Astrocyte (in vitro differentiated cells and primary cell): Measurements from ENCODE around the gene PITPNM3. TPM values are rescaled to one million over a fixed set of nuclear protein-coding genes. Genes with fewer than 3 reads are reported as not detected.

Experiments used
- DNase-seq: peaks from one replicate; pipeline ENCODE4 v3.0.0-alpha.2; 2010; ENCODE audit warnings: low read depth
- FAIRE-seq: peaks from 2 replicates; lab custom pipeline; 2011; peaks lifted over from hg19 to GRCh38; lab: Jason Lieb, UNC
- H2AFZ ChIP-seq: 2 replicates; pipeline ENCODE4 v1.6.0; 2012; ENCODE audit warnings: low read depth, low read length, inconsistent platforms
- H3K27ac ChIP-seq: 2 replicates; pipeline ENCODE4 v1.5.1; 2011; ENCODE audit warnings: low read depth, low read length, inconsistent platforms
- H3K27me3 ChIP-seq: 2 replicates; pipeline ENCODE4 v1.6.0; 2011; ENCODE audit warnings: low read length, inconsistent platforms; ENCODE audit not compliant: insufficient read depth
- H3K36me3 ChIP-seq: 2 replicates; pipeline ENCODE4 v1.5.1; 2011; ENCODE audit warnings: low read length, inconsistent platforms; ENCODE audit not compliant: insufficient read depth
- H3K4me1 ChIP-seq: 2 replicates; pipeline ENCODE4 v1.5.1; 2011; ENCODE audit warnings: low read length, inconsistent platforms; ENCODE audit not compliant: insufficient read depth
- H3K4me2 ChIP-seq: 2 replicates; pipeline ENCODE4 v1.6.0; 2012; ENCODE audit warnings: low read length, inconsistent platforms
- H3K4me3 ChIP-seq: 2 replicates; pipeline ENCODE4 v1.5.1; 2011; ENCODE audit warnings: low read depth, mild to moderate bottlenecking, low read length, inconsistent platforms; ENCODE audit not compliant: insufficient read depth
- H3K79me2 ChIP-seq: 2 replicates; pipeline ENCODE4 v1.6.0; 2012; ENCODE audit warnings: mild to moderate bottlenecking, low read length, inconsistent platforms; ENCODE audit not compliant: insufficient read depth
- H3K9ac ChIP-seq: 2 replicates; pipeline ENCODE4 v1.6.0; 2012; ENCODE audit warnings: mild to moderate bottlenecking, low read length, inconsistent platforms
- H3K9me3 ChIP-seq: 2 replicates; pipeline ENCODE4 v1.5.1; 2012; ENCODE audit warnings: low read depth, mild to moderate bottlenecking, low read length, inconsistent platforms; ENCODE audit not compliant: insufficient read depth
- H4K20me1 ChIP-seq: 2 replicates; pipeline ENCODE4 v1.6.0; 2012; ENCODE audit warnings: low read length, inconsistent platforms; ENCODE audit not compliant: insufficient read depth
- H3K27ac Mint-ChIP-seq: one replicate; pipeline ENCODE4 v1.8.0; 2021; ENCODE audit warnings: mild to moderate bottlenecking, mixed read lengths; ENCODE audit not compliant: unreplicated experiment
- H3K27me3 Mint-ChIP-seq: one replicate; pipeline ENCODE4 v1.8.0; 2021; ENCODE audit warnings: low read depth, mixed read lengths; ENCODE audit not compliant: unreplicated experiment
- H3K36me3 Mint-ChIP-seq: one replicate; pipeline ENCODE4 v1.8.0; 2021; ENCODE audit warnings: low read depth, mixed read lengths; ENCODE audit not compliant: unreplicated experiment
- H3K4me1 Mint-ChIP-seq: one replicate; pipeline ENCODE4 v1.8.0; 2021; ENCODE audit warnings: low read depth, mixed read lengths; ENCODE audit not compliant: unreplicated experiment
- H3K4me3 Mint-ChIP-seq: one replicate; pipeline ENCODE4 v1.8.0; 2021; ENCODE audit warnings: mild to moderate bottlenecking, moderate library complexity, mixed read lengths; ENCODE audit not compliant: unreplicated experiment
- H3K9me3 Mint-ChIP-seq: one replicate; pipeline ENCODE4 v1.8.0; 2021; ENCODE audit warnings: mild to moderate bottlenecking, mixed read lengths; ENCODE audit not compliant: unreplicated experiment
- CTCF ChIP-seq: IDR thresholded peaks from 2 replicates; pipeline ENCODE4 v1.5.1; 2011; ENCODE audit warnings: low read depth, mild to moderate bottlenecking, inconsistent platforms, low read length, moderate library complexity; ENCODE audit not compliant: insufficient read depth
- EZH2 ChIP-seq: IDR thresholded peaks from 2 replicates; pipeline ENCODE4 v1.6.1; 2012; ENCODE audit warnings: mild to moderate bottlenecking, low read length, inconsistent platforms; ENCODE audit not compliant: insufficient read depth
- total RNA-seq: library from RNA; stranded (reverse); gene quantifications from 2 replicates; pipeline ENCODE4 v1.2.1, GENCODE V29; 2021

The PITPNM3 gene
- total RNA-seq, 1 donor from 2014 or later, result 1.3 TPM

GRCh38 chr17:6532441-6532885 is 23.9 kb downstream of the PITPNM3 start:
- DNase-seq (no peak), FAIRE-seq (no peak)
- Histone ChIP-seq H4K20me1 (no peaks in the 10 kb centered on the region), H3K4me2 (no peak overlapping the region), H3K27me3 (no peaks in the 10 kb centered on the region), H3K9ac (no peak overlapping the region), H3K27ac (no peak overlapping the region), H3K36me3 (no peaks in the 10 kb centered on the region), H3K79me2 (no peaks in the 10 kb centered on the region), H2AFZ (no peak overlapping the region), H3K4me3 (no peak overlapping the region), H3K4me1 (no peaks in the 10 kb centered on the region), H3K9me3 (no peaks in the 10 kb centered on the region)
- no peak overlapping the region for H3K4me3 Mint-ChIP-seq
- H3K4me1 Mint-ChIP-seq, result no peaks in the 10 kb centered on the region
- no peaks in the 10 kb centered on the region for H3K36me3 Mint-ChIP-seq
- no peak overlapping the region for H3K27ac Mint-ChIP-seq
- peaks cover 71% of the 10 kb centered on the region for H3K27me3 Mint-ChIP-seq
- TF ChIP-seq EZH2 (no peak), CTCF (no peak)
- peaks cover 5% of the 10 kb centered on the region for H3K9me3 Mint-ChIP-seq

GRCh38 chr17:6531575-6531974 is 24.8 kb downstream of the PITPNM3 start:
- Mint-ChIP-seq H3K4me3 (no peak overlapping the region), H3K36me3 (no peaks in the 10 kb centered on the region), H3K27me3 (peaks cover 65% of the 10 kb centered on the region), H3K27ac (no peak overlapping the region), H3K9me3 (peaks cover under 1% of the 10 kb centered on the region), H3K4me1 (no peaks in the 10 kb centered on the region)
- Histone ChIP-seq H3K9me3 (no peaks in the 10 kb centered on the region), H3K27me3 (no peaks in the 10 kb centered on the region), H3K79me2 (no peaks in the 10 kb centered on the region), H3K4me3 (no peak overlapping the region), H3K9ac (no peak overlapping the region), H2AFZ (no peak overlapping the region), H3K4me1 (no peaks in the 10 kb centered on the region), H3K27ac (no peak overlapping the region), H4K20me1 (no peaks in the 10 kb centered on the region), H3K4me2 (no peak overlapping the region), H3K36me3 (no peaks in the 10 kb centered on the region)
- TF ChIP-seq EZH2 (no peak), CTCF (no peak)
- FAIRE-seq (no peak), DNase-seq (no peak)

- Histone ChIP-seq H3K9me3 (no peaks in the 10 kb centered on the region), H3K4me2 (no peak overlapping the region), H4K20me1 (no peaks in the 10 kb centered on the region), H3K27ac (no peak overlapping the region), H3K36me3 (no peaks in the 10 kb centered on the region), H3K27me3 (no peaks in the 10 kb centered on the region), H3K79me2 (no peaks in the 10 kb centered on the region), H3K4me3 (no peak overlapping the region), H2AFZ (no peak overlapping the region), H3K4me1 (no peaks in the 10 kb centered on the region), H3K9ac (no peak overlapping the region)
- Mint-ChIP-seq H3K9me3 (no peaks in the 10 kb centered on the region), H3K27ac (no peak overlapping the region), H3K4me1 (no peaks in the 10 kb centered on the region), H3K27me3 (peaks cover 69% of the 10 kb centered on the region), H3K36me3 (peaks cover 2% of the 10 kb centered on the region), H3K4me3 (no peak overlapping the region)
- TF ChIP-seq CTCF, result no peak
- no peak for TF ChIP-seq EZH2
- DNase-seq (no peak), FAIRE-seq (no peak)
Observed at GRCh38 chr17:6530324-6530920, 25.9 kb downstream of the PITPNM3 start.
